H1 (cell line): ENCODE data around the gene UMODL1. TPM values are rescaled to one million over a fixed set of nuclear protein-coding genes. Genes with fewer than 3 reads are reported as not detected.

Source experiments
- CTCF ChIA-PET: fragments of 300-600 bp; sonication (Branson Sonifier 250); formaldehyde crosslinking; loops from one replicate; lab custom pipeline; 2021; ENCODE audit not compliant: partially characterized antibody; lab: Charles Lee
- POLR2A ChIA-PET: fragments of 300-600 bp; sonication (Branson Sonifier 250); formaldehyde crosslinking; loops from one replicate; lab custom pipeline; 2021; ENCODE audit warnings: inconsistent platforms; ENCODE audit not compliant: partially characterized antibody; lab: Charles Lee
- DNase-seq, 2 experiments: peaks; one replicate each; pipeline versions ENCODE4 v3.0.0 to v3.0.0-alpha.2; 2010 to 2022; ENCODE audit warnings: low spot score in 2 of 2, low read depth in 1 of 2, mixed read lengths in 1 of 2
- FAIRE-seq: peaks from 2 replicates; lab custom pipeline; 2011; peaks lifted over from hg19 to GRCh38; lab: Jason Lieb, UNC
- H2AFZ ChIP-seq: 2 replicates; pipeline ENCODE4 v1.8.1; 2012; ENCODE audit warnings: low read length, inconsistent platforms
- H2AK5ac ChIP-seq: 2 replicates; pipeline ENCODE4 v1.6.1; 2013; ENCODE audit warnings: low read depth, low read length
- H2BK120ac ChIP-seq: replicated peaks from 2 replicates; pipeline ENCODE3; 2013; ENCODE audit warnings: low read depth, low read length, inconsistent platforms
- H2BK12ac ChIP-seq: 2 replicates; pipeline ENCODE4 v1.6.1; 2013; ENCODE audit warnings: low read depth, low read length
- H2BK15ac ChIP-seq: 2 replicates; pipeline ENCODE4 v1.6.1; 2013; ENCODE audit warnings: low read length
- H2BK20ac ChIP-seq: 2 replicates; pipeline ENCODE4 v1.6.1; 2013; ENCODE audit warnings: low read length
- H2BK5ac ChIP-seq: 2 replicates; pipeline ENCODE4 v1.6.1; 2013; ENCODE audit warnings: low read depth, low read length
- H3K14ac ChIP-seq: 2 replicates; pipeline ENCODE4 v1.6.1; 2013; ENCODE audit warnings: inconsistent platforms; ENCODE audit not compliant: insufficient read length
- H3K18ac ChIP-seq: 2 replicates; pipeline ENCODE4 v1.6.1; 2013; ENCODE audit warnings: low read length; ENCODE audit errors: extremely low read depth
- H3K23ac ChIP-seq: 2 replicates; pipeline ENCODE4 v1.6.1; 2013; ENCODE audit warnings: inconsistent platforms; ENCODE audit not compliant: insufficient read length
- H3K23me2 ChIP-seq: 2 replicates; pipeline ENCODE4 v1.6.1; 2013; ENCODE audit warnings: low read depth, low read length
- H3K27ac ChIP-seq: 2 replicates; pipeline ENCODE4 v1.6.1; 2011; ENCODE audit warnings: low read depth, low read length, inconsistent platforms
- H3K27me3 ChIP-seq, 4 experiments: replicated peaks in 1 of 4; 1 replicate in 1 of 4; 2 replicates in 3 of 4; pipeline versions ENCODE4 v1.6.1 to v1.8.1; 2011 to 2013; ENCODE audit warnings: low read length in 3 of 4, mild to moderate bottlenecking in 3 of 4, inconsistent platforms in 2 of 4, mixed read lengths in 2 of 4, moderate library complexity in 1 of 4; ENCODE audit not compliant: control insufficient read depth in 3 of 4, insufficient read depth in 3 of 4; ENCODE audit errors: extremely low read depth in 1 of 4
- H3K36me3 ChIP-seq, 4 experiments: 2 replicates each; pipeline versions ENCODE4 v1.6.1 to v1.8.1; 2011 to 2013; ENCODE audit warnings: mild to moderate bottlenecking in 4 of 4, low read length in 3 of 4, moderate library complexity in 2 of 4, control low read depth in 1 of 4, inconsistent platforms in 1 of 4; ENCODE audit not compliant: insufficient read depth in 4 of 4, control insufficient read depth in 2 of 4
- H3K4ac ChIP-seq: replicated peaks from 2 replicates; pipeline ENCODE3; 2013; ENCODE audit warnings: low read length, low read depth, mixed read lengths, inconsistent platforms; ENCODE audit not compliant: insufficient read length
- H3K4me1 ChIP-seq, 4 experiments: replicated peaks in 1 of 4; 1 replicate in 1 of 4; 2 replicates in 3 of 4; pipeline versions ENCODE4 v1.6.1 to v1.8.1; 2011 to 2013; ENCODE audit warnings: low read length in 3 of 4, inconsistent platforms in 2 of 4, mixed read lengths in 1 of 4; ENCODE audit not compliant: insufficient read depth in 4 of 4, control insufficient read depth in 3 of 4
- H3K4me2 ChIP-seq, 2 experiments: 2 replicates each; pipeline versions ENCODE4 v1.6.1 to v1.8.1; 2011 to 2013; ENCODE audit warnings: low read depth in 2 of 2, low read length in 2 of 2, control low read depth in 1 of 2, inconsistent platforms in 1 of 2, mild to moderate bottlenecking in 1 of 2; ENCODE audit not compliant: insufficient read depth in 1 of 2
- H3K4me3 ChIP-seq, 4 experiments: fragments of 200-600, 300-600 bp in 1 of 4; sonication (generic), shearing (Covaris generic), sonication (Bioruptor Twin) in 1 of 4; 2 replicates each; pipeline versions ENCODE4 v1.5.1 to v1.8.1; 2011 to 2016; ENCODE audit warnings: low read length in 4 of 4, low read depth in 3 of 4, control low read depth in 2 of 4, inconsistent platforms in 2 of 4, mild to moderate bottlenecking in 2 of 4, mixed read lengths in 1 of 4, moderate library complexity in 1 of 4; ENCODE audit not compliant: insufficient read depth in 2 of 4; ENCODE audit errors: extremely low read depth in 1 of 4
- H3K56ac ChIP-seq: replicated peaks from 2 replicates; pipeline ENCODE3; 2013; ENCODE audit warnings: low read depth, mild to moderate bottlenecking, mixed read lengths, low read length, inconsistent platforms; ENCODE audit not compliant: insufficient read length
- H3K79me1 ChIP-seq: 2 replicates; pipeline ENCODE4 v1.6.1; 2013; ENCODE audit warnings: low read depth, low read length, control low read depth
- H3K79me2 ChIP-seq, 2 experiments: 2 replicates each; pipeline versions ENCODE4 v1.6.1 to v1.8.1; 2012 to 2013; ENCODE audit warnings: low read length in 2 of 2, mild to moderate bottlenecking in 2 of 2, inconsistent platforms in 1 of 2; ENCODE audit not compliant: insufficient read depth in 2 of 2, control insufficient read depth in 1 of 2
- H3K9ac ChIP-seq, 4 experiments: replicated peaks in 1 of 4; 1 replicate in 1 of 4; 2 replicates in 3 of 4; pipeline versions ENCODE4 v1.6.1 to v1.8.1; 2011 to 2013; ENCODE audit warnings: low read depth in 3 of 4, low read length in 3 of 4, control low read depth in 2 of 4, mild to moderate bottlenecking in 2 of 4, moderate library complexity in 2 of 4, inconsistent platforms in 1 of 4; ENCODE audit errors: extremely low read depth in 1 of 4
- H3K9me3 ChIP-seq, 2 experiments: 2 replicates each; pipeline versions ENCODE4 v1.6.1 to v1.8.1; 2012 to 2013; ENCODE audit warnings: mild to moderate bottlenecking in 2 of 2, moderate library complexity in 2 of 2, control low read depth in 1 of 2, inconsistent platforms in 1 of 2, low read depth in 1 of 2, low read length in 1 of 2, mixed read lengths in 1 of 2; ENCODE audit not compliant: insufficient read depth in 2 of 2
- H4K20me1 ChIP-seq, 2 experiments: replicated peaks in 1 of 2; 2 replicates each; pipeline versions ENCODE3 to v1.8.1; 2011 to 2013; ENCODE audit warnings: inconsistent platforms in 2 of 2, low read length in 2 of 2, mild to moderate bottlenecking in 1 of 2; ENCODE audit not compliant: insufficient read depth in 2 of 2, control insufficient read depth in 1 of 2
- H4K5ac ChIP-seq: 2 replicates; pipeline ENCODE4 v1.6.1; 2013; ENCODE audit warnings: low read length, low read depth, mixed read lengths, inconsistent platforms; ENCODE audit not compliant: insufficient read length
- H4K8ac ChIP-seq: 2 replicates; pipeline ENCODE4 v1.8.0; 2013; ENCODE audit warnings: mild to moderate bottlenecking, moderate library complexity, low read length, inconsistent platforms; ENCODE audit not compliant: insufficient read depth; ENCODE audit errors: extremely low read depth
- H4K91ac ChIP-seq: replicated peaks from 2 replicates; pipeline ENCODE3; 2013; ENCODE audit warnings: low read length, mixed read lengths, inconsistent platforms; ENCODE audit not compliant: insufficient read length
- CHD2 ChIP-seq: IDR thresholded peaks from 2 replicates; pipeline ENCODE4 v1.6.1; 2012; ENCODE audit warnings: low read length, improper control_type of control experiment
- FOSL1 ChIP-seq: IDR thresholded peaks from 2 replicates; pipeline ENCODE4 v1.6.1; 2011; ENCODE audit warnings: mild to moderate bottlenecking, low read depth, low read length, moderate library complexity; ENCODE audit not compliant: insufficient read depth
- JUN ChIP-seq: IDR thresholded peaks from 2 replicates; pipeline ENCODE4 v1.6.1; 2011; ENCODE audit warnings: low read depth, mild to moderate bottlenecking, improper control_type of control experiment, low read length
- POU5F1 ChIP-seq: IDR thresholded peaks from 2 replicates; pipeline ENCODE4 v1.6.1; 2011; ENCODE audit warnings: low read depth, mild to moderate bottlenecking, low read length, moderate library complexity
- YY1 ChIP-seq: IDR thresholded peaks from 2 replicates; pipeline ENCODE4 v1.6.1; 2011; ENCODE audit warnings: low read depth, mild to moderate bottlenecking, low read length
- WGBS, 2 experiments: shearing (Covaris generic) in 1 of 2; methylation state at CpG; one replicate each; pipeline versions ENCODE4 v1.1.6 to v1.1.7; 2013 to 2015; ENCODE audit warnings: low lambda C conversion rate in 2 of 2, mixed read lengths in 2 of 2, inconsistent platforms in 1 of 2, low coverage in 1 of 2, missing lambda C conversion rate in 1 of 2; ENCODE audit not compliant: insufficient replicate concordance in 2 of 2, insufficient coverage in 1 of 2, insufficient read length in 1 of 2; ENCODE audit errors: extremely low coverage in 1 of 2, missing lambda C conversion rate in 1 of 2; 5-methylcytosine and 5-hydroxymethylcytosine counted together
- polyA plus RNA-seq, 7 experiments: library from polyadenylated mRNA; depleted of rRNA in 3 of 7; stranded (reverse) in 5 of 7; unstranded in 2 of 7; fragments of >200 nt in 5 of 7; fragments of 200-250 nt in 2 of 7; gene quantifications; 1 replicate in 5 of 7; 2 replicates in 1 of 7; 4 replicates in 1 of 7; pipeline versions ENCODE4 v1.2.1 to v1.2.3, GENCODE V29; 2011 to 2013; ENCODE audit warnings: missing spikeins in 2 of 7, mixed read lengths in 2 of 7
- total RNA-seq: library from RNA; stranded (reverse); fragmentation: NEBNext Ultra II Directional; extraction: Animal tissue kit (Norgen Biotek cat#: 25700); gene quantifications from 2 replicates; pipeline ENCODE4 v1.2.1, GENCODE V29; 2021

UMODL1 gene
- total and polyA plus RNA-seq, 2 of the 8 experiments (the other 6 are each of a cell fraction or from before 2014, with no cell fraction given) = not detected

DNA sequence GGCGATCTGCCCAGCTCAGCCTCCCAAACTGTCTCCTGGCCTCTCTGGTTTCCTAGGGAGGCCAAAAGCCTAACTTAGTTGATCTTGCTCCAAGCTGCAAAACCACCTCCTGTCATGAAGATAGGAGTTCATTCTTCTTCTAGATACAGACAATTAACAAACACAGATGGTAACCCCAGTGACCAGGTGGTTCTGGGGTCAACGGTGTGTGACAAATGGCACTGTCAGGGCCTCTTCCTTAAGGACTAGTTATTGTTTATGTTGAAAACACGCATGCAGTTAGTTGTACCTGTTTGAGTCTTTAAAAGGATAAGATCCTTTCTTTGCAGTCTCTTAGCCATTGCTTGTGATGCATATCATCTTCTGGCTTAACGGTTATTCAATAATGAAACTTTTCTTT, 4.6 kb upstream of the UMODL1 start:
- ChIA-PET CTCF (interaction anchor here (1.6 kb wide), 1 partner anchor 51 kb away, joined by 6 read pairs; no protein-coding TSS in a partner anchor), POLR2A (no interaction called here)
- H4K5ac ChIP-seq = no peak overlapping the region
- H2BK20ac ChIP-seq = no peak overlapping the region
- no peak overlapping the region for H3K56ac ChIP-seq
- no peak overlapping the region for H3K23ac ChIP-seq
- peaks cover 0 to 25% (median 9%) of the 10 kb centered on the region in 4 experiments; a peak in 4 of 7 replicates for H3K4me1 ChIP-seq
- H3K9me3 ChIP-seq = no peaks in the 10 kb centered on the region
- no peak overlapping the region for H3K4ac ChIP-seq
- H3K18ac ChIP-seq = no peak overlapping the region
- H3K79me1 ChIP-seq = no peaks in the 10 kb centered on the region
- H2BK5ac ChIP-seq = no peak overlapping the region
- no peaks in the 10 kb centered on the region for H4K20me1 ChIP-seq
- H3K14ac ChIP-seq = no peak overlapping the region
- TF ChIP-seq JUN (no peak), CHD2 (no peak), POU5F1 (no peak), YY1 (no peak), FOSL1 (no peak)
- peaks cover 0 to 4% (median 0%) of the 10 kb centered on the region in 4 experiments; a peak in 1 of 7 replicates for H3K27me3 ChIP-seq
- H4K8ac ChIP-seq = no peak overlapping the region
- H2AFZ ChIP-seq = no peak overlapping the region
- H3K9ac ChIP-seq = no peak overlapping the region
- WGBS, 2 experiments = 87% methylated on average over 4 of the region's 4 CpGs; no CpG with 5 or more reads in 1 of the 2 experiments
- H3K4me3 ChIP-seq = no peak overlapping the region
- no peak overlapping the region for H3K4me2 ChIP-seq
- DNase-seq = no peak
- no peak overlapping the region for H3K27ac ChIP-seq
- H2BK15ac ChIP-seq = no peak overlapping the region
- H2BK12ac ChIP-seq = no peak overlapping the region
- H3K23me2 ChIP-seq = peaks cover 6% of the 10 kb centered on the region
- no peak overlapping the region for H2AK5ac ChIP-seq
- no peak for FAIRE-seq
- H3K79me2 ChIP-seq = no peaks in the 10 kb centered on the region
- no peak overlapping the region for H4K91ac ChIP-seq
- H2BK120ac ChIP-seq = no peak overlapping the region
- H3K36me3 ChIP-seq = no peaks in the 10 kb centered on the region
